GM21528 (cell line): ENCODE results near the gene INHBE.
"Not testable (repeated sequence)": the region's sequence is repeated elsewhere in the genome, so short reads cannot be mapped to it uniquely, and the experiment has no call there.

Experiments
- ATAC-seq: cut with Tn5 transposase; IDR thresholded peaks from one replicate; pipeline ENCODE4 v1.9.1; 2021; ENCODE audit warnings: mild to moderate bottlenecking, moderate library complexity; ENCODE audit not compliant: unreplicated experiment, low FRiP score

INHBE gene

DNA sequence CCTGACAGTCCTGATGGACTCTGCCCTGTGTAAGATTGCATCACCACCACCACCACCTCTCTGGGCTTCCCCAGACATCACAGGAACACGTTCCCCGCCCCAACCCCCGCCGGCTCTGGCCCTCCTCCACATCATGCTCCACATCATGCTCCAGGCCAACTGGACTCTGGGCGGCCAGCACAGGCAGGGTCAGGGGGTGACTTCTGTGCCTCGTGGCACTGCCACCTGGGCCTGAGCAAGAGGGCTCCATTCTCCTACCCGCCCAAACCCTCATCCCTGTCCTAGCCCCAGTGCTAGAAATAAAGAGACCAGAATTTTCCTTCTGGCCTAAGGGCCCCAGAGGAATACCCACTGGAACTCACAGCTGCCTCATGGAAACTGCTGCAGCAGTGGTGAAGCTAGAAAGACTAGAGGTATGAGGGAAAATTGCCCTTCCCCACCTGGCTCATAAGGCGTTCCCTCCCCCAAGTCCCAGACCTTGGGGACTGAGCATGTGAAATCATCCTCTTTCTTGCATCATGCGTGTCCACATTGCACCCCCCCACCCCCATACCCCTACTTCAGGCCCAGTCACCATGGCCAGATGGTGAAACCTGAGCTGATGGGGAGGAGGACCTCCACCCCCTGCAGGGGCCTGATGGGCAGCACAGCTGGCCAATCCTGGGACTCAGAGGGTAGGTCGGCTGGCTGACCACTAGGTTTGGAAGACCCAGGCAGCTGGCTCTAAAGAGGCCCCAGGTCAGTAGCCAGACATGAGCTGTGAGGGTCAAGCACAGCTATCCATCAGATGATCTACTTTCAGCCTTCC is at the start of gene INHBE:
Gene INHBE (plus strand): TSS at position 742 of the 808 bp plus-strand sequence. CDS start 230 bp downstream, outside the sequence.
- no peak for ATAC-seq

GRCh38 chr12:57410534-57410933 is 44.6 kb upstream of the INHBE start:
- no peak for ATAC-seq

DNA sequence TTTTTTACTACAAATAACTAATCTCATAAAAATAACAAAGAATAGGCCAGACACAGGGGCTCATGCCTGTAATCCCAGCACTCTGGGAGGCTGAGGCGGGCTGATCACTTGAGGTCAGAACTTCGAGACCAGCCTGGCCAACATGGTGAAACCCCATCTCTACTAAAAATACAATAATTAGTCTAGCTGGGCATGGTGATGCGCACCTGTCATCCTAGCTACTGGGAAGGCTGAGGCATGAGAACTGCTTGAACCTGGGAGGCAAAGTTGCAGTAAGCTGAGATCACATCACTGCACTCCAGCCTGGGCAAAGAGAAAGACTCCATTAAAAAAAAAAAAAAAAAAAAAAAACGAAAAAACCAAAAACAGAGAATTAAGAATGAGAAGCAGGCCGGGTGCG is 40.9 kb upstream of the INHBE start:
- ATAC-seq, result not testable (repeated sequence)

GRCh38 chr12:57415088-57415487 is 40.0 kb upstream of the INHBE start:
- no peak for ATAC-seq

DNA sequence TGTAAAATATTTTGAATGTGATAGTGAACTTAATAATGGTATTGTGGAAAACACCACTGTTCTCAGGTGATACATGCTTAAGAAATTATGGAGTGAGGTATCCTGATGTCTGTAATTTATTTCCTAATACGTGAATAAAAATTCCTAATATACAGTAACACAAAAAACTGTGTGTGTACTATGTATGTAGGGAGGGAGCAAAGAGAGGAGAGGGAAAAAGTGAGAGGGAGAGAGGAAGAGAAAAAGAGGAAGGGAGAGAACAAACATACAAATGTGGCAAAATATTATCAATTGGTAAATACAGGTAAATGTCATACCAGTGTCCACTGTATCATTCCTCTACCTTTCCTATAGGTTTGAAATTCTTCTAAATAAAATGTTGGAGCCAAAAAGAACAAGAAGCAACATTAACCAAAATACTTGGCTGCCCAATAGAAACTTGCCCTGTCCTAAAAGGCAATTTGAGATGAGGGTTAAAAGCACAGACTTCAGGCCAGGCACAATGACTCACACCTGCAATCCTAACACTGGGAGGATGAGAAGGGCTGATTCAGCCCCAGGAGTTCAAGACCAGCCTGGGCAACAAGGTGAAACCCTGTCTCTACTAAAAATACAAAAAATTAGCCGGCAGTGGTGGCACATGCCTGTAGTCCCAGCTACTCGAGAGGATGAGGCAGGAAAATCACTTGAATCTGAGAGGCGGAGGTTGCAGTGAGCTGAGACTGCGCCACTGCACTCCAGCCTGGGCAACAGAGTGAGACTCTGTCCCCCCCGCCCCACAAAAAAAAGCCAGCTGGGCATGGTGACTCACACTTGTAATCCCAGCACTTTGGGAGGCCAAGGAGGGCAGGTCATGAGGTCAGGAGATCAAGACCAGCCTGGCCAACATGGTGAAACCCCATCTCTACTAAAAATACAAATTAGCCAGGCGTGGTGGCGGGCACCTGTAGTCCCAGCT is 38.8 kb upstream of the INHBE start:
- ATAC-seq, result no peak

GRCh38 chr12:57418255-57418654 is 36.9 kb upstream of the INHBE start:
- ATAC-seq, result no peak

DNA sequence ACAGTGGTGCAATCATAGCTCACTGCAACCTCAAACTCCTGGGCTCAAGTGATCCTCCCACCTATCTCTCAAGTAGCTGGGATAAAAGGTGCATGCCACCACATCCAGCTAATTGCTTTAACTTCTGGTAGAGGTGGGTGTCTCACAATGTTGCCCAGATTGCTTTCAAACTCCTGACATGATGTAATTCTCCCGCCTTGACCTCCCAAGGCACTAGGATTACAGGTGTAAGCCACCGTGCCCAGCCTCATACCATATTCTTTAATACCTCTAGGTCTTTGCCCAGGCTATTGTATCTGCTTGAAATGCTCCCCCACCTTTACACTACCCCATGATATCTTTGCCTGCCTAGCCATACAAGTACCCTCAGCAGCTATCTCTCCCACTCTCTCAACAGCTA is 35.6 kb upstream of the INHBE start:
- ATAC-seq, result no peak

DNA sequence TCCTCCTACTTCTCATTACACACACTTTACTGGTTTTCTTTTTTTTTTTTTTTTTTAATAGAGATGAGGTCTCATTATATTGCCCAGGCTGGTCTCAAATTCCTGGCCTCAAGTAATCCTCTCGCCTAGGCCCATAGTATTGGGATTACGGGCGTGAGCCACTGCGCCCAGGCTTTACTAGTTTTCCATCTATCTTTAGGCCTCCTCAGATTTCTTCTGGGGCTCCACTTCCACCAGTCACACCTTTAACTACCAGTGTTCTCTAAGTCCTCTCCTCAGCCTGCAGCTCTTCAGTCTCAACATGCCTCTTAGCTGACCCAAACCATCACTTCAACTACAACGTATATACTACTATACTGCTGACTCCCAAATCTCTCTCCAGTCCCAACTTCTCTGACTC is 34.6 kb upstream of the INHBE start:
- ATAC-seq, result no peak

DNA sequence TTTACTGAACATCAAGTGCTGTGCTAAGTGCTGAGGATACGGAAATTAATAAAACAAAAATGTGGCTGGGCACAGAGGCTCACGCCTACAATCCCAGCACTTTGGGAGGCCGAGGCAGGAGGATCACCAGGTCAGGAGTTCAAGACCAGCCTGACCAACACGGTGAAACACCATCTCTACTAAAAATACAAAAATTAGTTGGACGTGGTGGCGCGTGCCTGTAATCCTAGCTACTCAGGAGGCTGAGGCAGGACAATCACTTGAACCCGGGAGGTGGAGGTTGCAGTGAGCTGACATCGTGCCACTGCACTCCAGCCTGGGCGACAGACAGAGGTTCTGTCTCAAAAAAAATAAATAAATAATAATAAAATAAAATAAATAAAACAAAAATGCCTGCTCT is 28.2 kb upstream of the INHBE start:
- ATAC-seq, result not testable (repeated sequence)

DNA sequence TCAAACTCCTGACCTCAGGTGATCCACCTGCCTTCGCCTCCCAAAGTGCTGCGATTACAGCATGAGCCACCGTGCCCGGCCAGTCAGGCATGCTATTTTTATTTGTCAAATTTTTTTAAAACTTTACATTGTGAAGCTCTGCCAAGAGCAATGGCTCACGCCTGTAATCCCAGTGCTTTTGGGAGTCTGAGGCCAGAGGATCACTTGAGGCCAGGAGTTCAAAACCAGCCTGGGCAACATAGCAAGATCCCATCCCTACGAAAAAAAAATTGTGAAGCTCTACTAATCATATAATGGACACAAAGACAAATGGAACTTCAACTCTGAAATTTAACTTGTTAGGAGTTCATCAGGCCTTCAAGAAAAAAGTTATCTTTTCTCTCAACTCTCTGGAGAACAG is 26.1 kb upstream of the INHBE start:
- no peak for ATAC-seq

GRCh38 chr12:57429473-57430111 is 25.5 kb upstream of the INHBE start:
- ATAC-seq, result no peak

DNA sequence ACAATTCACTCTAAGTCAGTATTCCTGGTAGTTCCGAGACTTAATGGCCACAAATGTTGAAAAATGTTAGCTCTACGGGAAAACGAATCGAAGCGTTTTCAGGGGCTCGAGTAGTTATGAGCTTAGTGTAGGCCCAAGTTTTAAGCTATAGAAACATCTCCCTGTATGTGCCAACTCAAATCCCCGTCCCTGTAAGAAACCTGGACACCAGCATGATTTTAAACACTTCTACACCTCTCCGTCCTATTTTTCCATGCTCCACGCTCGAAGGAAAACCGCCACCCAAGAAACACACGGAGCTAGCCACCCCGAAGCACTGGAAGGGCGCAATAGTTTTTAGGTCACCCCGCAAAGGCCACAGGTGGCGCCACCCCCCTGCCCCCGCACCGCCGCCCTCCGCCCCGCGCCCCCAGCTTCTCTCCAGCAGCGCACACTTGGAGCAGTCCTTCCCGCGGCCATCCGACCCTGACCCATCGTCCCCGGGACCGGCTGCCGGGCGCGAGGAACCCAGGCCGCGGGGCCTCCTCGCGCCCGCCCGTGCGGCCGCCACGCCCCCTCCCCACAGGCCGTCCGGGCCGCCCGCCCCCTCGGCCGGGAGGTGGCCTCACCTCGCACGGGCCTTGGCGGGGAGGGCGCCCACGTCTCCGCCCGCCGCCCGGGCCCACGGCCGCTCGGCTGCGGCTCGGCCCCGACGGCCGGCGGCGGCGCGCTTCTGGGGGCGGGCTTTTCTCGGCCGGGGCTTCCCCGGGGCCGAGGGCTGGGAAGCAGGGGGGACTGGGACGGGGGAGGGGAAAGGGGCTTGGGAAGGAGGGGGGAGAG is 24.8 kb upstream of the INHBE start:
- ATAC-seq, result peak; percentile 55

DNA sequence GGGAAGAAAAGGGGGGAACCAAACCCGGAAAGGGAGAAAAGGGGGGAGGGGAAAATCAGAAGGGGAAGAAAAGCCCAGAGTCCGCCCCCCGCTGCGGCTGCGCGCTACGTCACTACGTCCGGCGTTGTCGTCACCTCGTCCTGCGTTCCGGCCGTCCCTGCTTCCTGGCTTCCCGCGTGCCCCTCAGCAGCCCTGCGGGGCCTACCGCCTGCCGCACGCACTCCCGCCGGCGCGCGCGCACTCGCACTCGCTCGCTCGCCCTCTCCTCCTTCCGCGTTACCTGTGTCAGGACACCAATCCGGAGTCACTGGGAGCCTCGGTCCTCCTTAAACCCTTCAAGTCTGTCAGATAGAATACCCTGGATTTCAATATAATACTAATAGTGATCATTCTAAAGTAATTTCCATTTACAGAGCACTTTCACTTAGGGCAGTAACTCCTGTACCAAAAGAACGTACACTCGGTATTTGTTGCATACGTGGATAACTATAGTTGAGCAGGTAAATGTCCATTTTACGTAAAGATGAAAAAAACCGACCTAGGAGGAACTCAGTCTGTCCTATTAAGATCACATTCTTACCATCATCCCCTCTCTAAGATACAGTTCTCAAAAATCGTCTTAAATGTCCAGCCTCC is 24.1 kb upstream of the INHBE start, which contains the start of gene R3HDM2:
Gene R3HDM2 (minus strand): TSS at position 113 of the 636 bp plus-strand sequence. CDS start 120,615 bp downstream, outside the sequence.
- ATAC-seq, result peak; percentile 92

GRCh38 chr12:57431654-57432188 is 23.4 kb upstream of the INHBE start:
- ATAC-seq, result no peak

GRCh38 chr12:57433370-57433769 is 21.7 kb upstream of the INHBE start:
- no peak for ATAC-seq

DNA sequence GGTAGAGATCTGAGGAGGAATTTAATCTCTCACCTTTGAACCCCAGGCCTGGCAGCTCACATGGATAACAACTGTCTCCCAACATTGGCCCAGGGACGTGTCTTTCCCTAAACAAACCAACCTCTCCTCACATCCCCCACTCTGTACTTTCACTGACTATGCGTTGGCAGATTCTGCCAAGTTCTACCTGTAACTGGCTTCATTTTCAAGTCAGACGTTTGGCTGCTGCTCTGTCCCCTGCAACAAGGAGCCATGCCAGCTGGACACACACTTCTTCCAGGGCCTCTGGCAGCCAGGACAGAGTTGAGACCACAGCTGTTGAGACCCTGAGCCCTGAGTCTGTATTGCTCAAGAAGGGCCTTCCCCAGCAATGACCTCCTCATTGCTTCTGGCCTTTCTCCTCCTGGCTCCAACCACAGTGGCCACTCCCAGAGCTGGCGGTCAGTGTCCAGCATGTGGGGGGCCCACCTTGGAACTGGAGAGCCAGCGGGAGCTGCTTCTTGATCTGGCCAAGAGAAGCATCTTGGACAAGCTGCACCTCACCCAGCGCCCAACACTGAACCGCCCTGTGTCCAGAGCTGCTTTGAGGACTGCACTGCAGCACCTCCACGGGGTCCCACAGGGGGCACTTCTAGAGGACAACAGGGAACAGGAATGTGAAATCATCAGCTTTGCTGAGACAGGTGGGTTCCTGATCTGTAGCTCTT is 20.4 kb upstream of the INHBE start, which contains the start of gene INHBC:
Gene INHBC (plus strand): TSS at position 268 of the 707 bp plus-strand sequence. CDS start 103 bp downstream, at position 371.
- no peak for ATAC-seq

DNA sequence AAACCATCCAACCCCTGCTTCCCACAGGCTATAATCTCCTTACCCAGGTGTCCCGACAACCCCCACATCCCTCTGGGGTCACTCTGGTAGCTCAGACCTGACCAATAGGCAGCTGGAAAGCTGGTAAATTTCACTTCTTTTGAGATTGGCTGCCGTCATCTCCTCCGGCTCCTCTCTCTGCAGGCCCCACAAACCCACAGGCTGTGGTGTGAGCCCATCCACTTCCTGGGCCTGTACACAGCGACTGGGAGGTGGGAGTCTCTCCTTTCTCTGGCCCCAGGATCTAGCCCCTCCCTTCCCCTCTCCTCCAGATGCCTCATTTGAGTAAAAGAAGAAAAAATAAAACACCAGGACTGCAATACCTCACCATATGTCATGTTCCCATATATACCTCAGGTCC is 19.8 kb upstream of the INHBE start:
- ATAC-seq, result no peak

GRCh38 chr12:57438400-57438799 is 16.7 kb upstream of the INHBE start:
- ATAC-seq, result no peak
